Thoracic aorta (tissue), 2 donors: ENCODE data around the gene KIF6. TPM values are rescaled to one million over a fixed set of nuclear protein-coding genes. Genes with fewer than 3 reads are reported as not detected.

Experiments used
- ATAC-seq: fragments of 150-250 bp; one replicate; pipeline ENCODE4 v1.8.0; 2017; ENCODE audit warnings: low read depth; ENCODE audit not compliant: insufficient number of reproducible peaks, low FRiP score
- DNase-seq: peaks from one replicate; pipeline ENCODE4 v3.0.0-alpha.2; 2020; ENCODE audit warnings: low spot score
- H3K27ac ChIP-seq, 2 donors: fragments of 200-600 bp; sonication (generic); 1 replicate in 1 of 2; 2 replicates in 1 of 2; pipeline ENCODE4 v1.5.1; 2016; ENCODE audit warnings: mild to moderate bottlenecking in 2 of 2, moderate library complexity in 2 of 2
- H3K27me3 ChIP-seq: fragments of 200-600 bp; sonication (generic); replicated peaks from 2 replicates; pipeline ENCODE4 v1.6.0; 2016; ENCODE audit warnings: mild to moderate bottlenecking; ENCODE audit not compliant: insufficient read depth
- H3K36me3 ChIP-seq: fragments of 200-600 bp; sonication (generic); one replicate; pipeline ENCODE4 v1.5.1; 2016
- H3K4me1 ChIP-seq, 2 donors: fragments of 200-600 bp; sonication (generic); 1 replicate in 1 of 2; 2 replicates in 1 of 2; pipeline versions ENCODE4 v1.5.1 to v1.6.0; 2016; ENCODE audit warnings: low read depth in 2 of 2, mild to moderate bottlenecking in 1 of 2; ENCODE audit not compliant: control insufficient read depth in 1 of 2
- H3K4me3 ChIP-seq: fragments of 200-600 bp; sonication (generic); 2 replicates; pipeline ENCODE4 v1.5.1; 2016; ENCODE audit warnings: mild to moderate bottlenecking
- H3K9me3 ChIP-seq: fragments of 200-600 bp; sonication (generic); 2 replicates; pipeline ENCODE4 v1.5.1; 2016
- total RNA-seq, 2 donors: library from RNA; depleted of rRNA; stranded (reverse); fragments of >200 nt; gene quantifications; one replicate each; pipeline versions ENCODE4 v1.1.0 to v1.2.3, GENCODE V29; 2016
- TF ChIP-seq, protein P1 (sequence below): fragments of 200-600 bp; sonication (generic); IDR thresholded peaks from one replicate; pipeline ENCODE4 v1.5.1; 2019; ENCODE audit warnings: antibody characterized with exemption

KIF6 gene
- total RNA-seq, 2 donors from 2014 or later, result not detected

DNA sequence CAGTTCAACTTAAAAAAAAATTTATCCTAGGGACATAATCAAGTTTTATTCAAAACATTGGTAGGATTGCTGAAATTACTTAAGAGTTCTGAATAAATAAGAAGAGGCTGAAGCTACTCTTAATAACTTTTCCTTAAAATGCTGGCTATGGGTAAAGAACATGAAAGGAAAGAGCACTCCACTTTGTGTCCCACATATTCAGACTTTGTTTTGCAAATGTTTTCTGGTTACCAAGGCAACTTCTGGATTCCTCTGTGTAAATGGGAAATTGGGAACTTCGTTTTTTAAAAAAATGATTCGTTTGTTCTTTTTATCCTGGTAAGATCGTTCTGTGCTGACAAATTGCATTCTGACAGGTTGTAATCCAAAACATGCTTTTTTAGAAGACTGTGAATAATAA, 115.0 kb downstream of the KIF6 start:
- H3K9me3 ChIP-seq, result no peaks in the 10 kb centered on the region
- ATAC-seq (no peak), DNase-seq (no peak)
- no peak overlapping the region for H3K27ac ChIP-seq
- no peaks in the 10 kb centered on the region for H3K27me3 ChIP-seq
- no peak overlapping the region for H3K4me3 ChIP-seq
- peaks cover 0 to 9% of the 10 kb centered on the region in 2 donors for H3K4me1 ChIP-seq
- H3K36me3 ChIP-seq, result no peaks in the 10 kb centered on the region
- TF ChIP-seq, protein P1, sequence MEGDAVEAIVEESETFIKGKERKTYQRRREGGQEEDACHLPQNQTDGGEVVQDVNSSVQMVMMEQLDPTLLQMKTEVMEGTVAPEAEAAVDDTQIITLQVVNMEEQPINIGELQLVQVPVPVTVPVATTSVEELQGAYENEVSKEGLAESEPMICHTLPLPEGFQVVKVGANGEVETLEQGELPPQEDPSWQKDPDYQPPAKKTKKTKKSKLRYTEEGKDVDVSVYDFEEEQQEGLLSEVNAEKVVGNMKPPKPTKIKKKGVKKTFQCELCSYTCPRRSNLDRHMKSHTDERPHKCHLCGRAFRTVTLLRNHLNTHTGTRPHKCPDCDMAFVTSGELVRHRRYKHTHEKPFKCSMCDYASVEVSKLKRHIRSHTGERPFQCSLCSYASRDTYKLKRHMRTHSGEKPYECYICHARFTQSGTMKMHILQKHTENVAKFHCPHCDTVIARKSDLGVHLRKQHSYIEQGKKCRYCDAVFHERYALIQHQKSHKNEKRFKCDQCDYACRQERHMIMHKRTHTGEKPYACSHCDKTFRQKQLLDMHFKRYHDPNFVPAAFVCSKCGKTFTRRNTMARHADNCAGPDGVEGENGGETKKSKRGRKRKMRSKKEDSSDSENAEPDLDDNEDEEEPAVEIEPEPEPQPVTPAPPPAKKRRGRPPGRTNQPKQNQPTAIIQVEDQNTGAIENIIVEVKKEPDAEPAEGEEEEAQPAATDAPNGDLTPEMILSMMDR, result no peak

DNA sequence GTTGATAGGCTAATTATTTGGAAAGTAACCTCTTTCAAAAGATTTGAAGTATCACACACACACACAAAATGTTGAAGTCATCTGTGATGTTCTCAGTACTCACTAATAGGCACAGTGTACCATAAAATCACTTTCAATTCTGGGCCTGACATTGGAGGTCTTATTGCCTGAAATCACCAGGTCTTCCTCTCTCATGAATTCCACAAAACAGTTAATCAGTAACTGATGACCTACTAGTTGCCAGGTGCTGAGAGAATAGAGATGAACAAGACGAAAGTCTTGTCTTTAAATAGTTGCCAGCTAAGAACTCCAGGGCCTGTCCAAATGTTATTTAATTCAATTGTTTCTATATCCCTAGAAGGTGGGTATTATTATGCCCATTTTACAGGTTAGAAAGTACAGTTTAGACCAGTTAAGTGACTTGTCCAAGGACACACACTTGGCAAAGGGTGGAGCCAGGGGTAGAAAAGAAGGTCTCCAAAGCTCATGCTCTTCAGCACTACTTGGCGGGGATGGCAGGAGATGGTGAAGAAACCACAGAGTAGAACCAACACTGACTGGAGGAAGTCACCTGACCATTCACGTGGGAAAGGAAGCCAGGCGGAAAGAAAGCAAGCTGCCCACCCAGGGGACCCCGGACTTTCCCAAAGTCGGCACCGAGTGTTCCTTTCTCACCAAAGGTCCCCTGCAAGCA, 116.4 kb downstream of the KIF6 start:
- Histone ChIP-seq H3K27ac (no peak overlapping the region), H3K9me3 (no peaks in the 10 kb centered on the region), H3K4me1 (peaks cover 0 to 9% of the 10 kb centered on the region in 2 donors), H3K4me3 (no peak overlapping the region), H3K36me3 (no peaks in the 10 kb centered on the region), H3K27me3 (no peaks in the 10 kb centered on the region)
- DNase-seq (no peak), ATAC-seq (no peak)
- TF ChIP-seq, protein P1, result no peak

DNA sequence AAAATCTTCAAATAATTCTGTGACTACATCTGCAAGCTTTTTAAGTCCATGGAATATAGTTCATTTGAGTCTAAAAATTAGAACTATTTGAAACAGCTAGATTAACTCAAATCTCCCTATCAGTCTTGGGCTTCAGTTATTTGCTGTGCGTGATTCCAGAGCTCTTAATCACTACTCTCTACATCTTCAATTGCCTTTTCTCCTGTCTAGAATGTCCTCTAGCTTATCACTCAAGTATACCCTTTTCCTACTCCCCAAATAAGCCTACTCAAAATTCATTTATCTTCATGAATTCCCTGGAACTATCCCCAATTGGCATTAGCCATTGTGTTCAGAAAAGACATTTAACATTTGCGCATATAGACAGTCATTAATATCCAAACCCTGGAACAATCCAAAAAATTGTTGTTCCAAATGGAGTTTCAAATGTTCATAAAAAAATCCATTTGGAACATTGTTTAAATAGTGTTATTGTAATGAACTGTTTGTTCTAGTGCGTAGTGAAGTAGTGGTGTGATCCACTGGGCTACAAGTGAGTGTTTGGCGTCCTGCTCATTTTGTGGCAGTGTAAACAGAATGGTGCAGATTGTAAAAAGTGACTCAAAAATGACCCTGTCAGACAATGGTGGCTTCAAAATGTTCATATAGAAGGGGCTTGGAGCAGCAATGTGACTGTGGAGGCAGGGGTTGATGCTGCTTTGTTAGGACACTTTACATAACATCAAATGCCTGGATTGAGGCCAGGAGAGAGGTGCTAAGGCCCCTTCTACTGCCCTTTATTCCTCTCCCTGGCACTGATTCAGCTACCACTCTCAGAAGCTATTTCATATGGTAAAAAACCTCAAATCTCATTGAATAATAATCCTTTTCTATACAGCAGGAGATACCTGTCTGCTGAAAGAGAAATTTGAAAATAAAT, 122.3 kb downstream of the KIF6 start:
- ATAC-seq, result no peak
- Histone ChIP-seq H3K27me3 (no peaks in the 10 kb centered on the region), H3K4me3 (no peak overlapping the region), H3K27ac (no peak overlapping the region), H3K4me1 (no peaks in the 10 kb centered on the region), H3K36me3 (no peaks in the 10 kb centered on the region), H3K9me3 (no peaks in the 10 kb centered on the region)
- TF ChIP-seq, protein P1, result no peak
- no peak for DNase-seq

DNA sequence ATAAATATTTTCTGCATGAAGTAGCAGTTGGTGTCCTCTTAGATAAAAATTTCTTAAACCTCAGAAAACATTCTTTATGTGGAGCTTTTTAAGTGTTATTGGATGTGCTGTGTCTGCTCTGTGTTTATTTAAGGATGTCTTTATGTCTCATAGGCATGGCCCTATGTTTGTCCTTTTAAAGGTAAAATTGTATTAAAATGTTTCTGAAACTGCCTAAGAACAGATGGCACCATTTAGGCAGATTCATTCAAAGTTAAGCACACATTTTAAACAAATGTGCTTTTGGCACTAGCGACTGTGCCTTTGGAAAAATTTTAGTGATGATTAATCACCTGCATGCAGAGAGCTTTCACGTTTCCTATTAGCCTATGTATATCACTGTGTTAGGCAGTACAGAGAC, 125.2 kb downstream of the KIF6 start:
- no peaks in the 10 kb centered on the region for H3K9me3 ChIP-seq

DNA sequence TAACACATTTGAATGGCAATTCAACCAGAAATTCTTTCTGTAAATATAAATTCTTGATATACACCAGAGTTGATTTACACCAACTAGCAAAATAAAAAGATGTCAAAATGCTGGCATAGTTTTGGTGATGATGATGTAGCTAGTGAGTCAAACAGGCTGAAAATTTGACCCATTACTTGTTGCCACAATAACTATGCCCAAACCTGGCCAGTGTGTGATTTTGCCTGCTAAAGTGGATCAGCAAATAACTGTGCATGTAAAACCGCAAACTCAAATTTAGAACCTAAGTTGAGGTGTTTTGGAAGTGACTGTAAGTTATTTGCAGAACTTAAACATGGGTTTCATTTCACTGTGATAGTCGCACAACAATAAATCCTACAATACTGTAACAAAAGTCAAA, 125.9 kb downstream of the KIF6 start:
- DNase-seq, result no peak
- H3K27me3 ChIP-seq, result no peaks in the 10 kb centered on the region
- H3K4me1 ChIP-seq, result no peaks in the 10 kb centered on the region
- H3K27ac ChIP-seq, result no peak overlapping the region
- no peaks in the 10 kb centered on the region for H3K36me3 ChIP-seq
- no peak for ATAC-seq
- TF ChIP-seq, protein P1, result no peak
- no peak overlapping the region for H3K4me3 ChIP-seq
- H3K9me3 ChIP-seq, result no peaks in the 10 kb centered on the region

More for the DNA sequence above, 125.2 kb downstream of the KIF6 start:
- TF ChIP-seq, protein P1, result no peak
- DNase-seq, result no peak
- no peaks in the 10 kb centered on the region for H3K27me3 ChIP-seq
- no peak overlapping the region for H3K27ac ChIP-seq
- H3K36me3 ChIP-seq, result no peaks in the 10 kb centered on the region
- no peaks in the 10 kb centered on the region for H3K4me1 ChIP-seq
- H3K4me3 ChIP-seq, result no peak overlapping the region
- ATAC-seq, result no peak
